ENCODE data around the gene RPRML. TPM values are rescaled to one million over a fixed set of nuclear protein-coding genes. Genes with fewer than 3 reads are reported as not detected.

RPRML gene
- polyA plus RNA-seq, 3 donors: not detected

GRCh38 chr17:46948544-46948943 lies 30.5 kb downstream of the RPRML start:
- DNase-seq (ENCODE audit: low read depth in 3 of 3, low spot score in 2 of 3): no peak

GRCh38 chr17:46947216-46947615 lies 31.8 kb downstream of the RPRML start:
- DNase-seq (ENCODE audit: low read depth in 3 of 3, low spot score in 2 of 3): no peak

- DNase-seq (ENCODE audit: low read depth in 3 of 3, low spot score in 2 of 3): no peak
Observed at GRCh38 chr17:46944931-46945330, 34.1 kb downstream of the RPRML start.

- DNase-seq (ENCODE audit: low read depth in 3 of 3, low spot score in 2 of 3): no peak
Observed at GRCh38 chr17:46943501-46944393, 35.3 kb downstream of the RPRML start.

- no peak for DNase-seq (ENCODE audit: low read depth in 3 of 3, low spot score in 2 of 3)
Observed at GRCh38 chr17:46943218-46943500, 35.9 kb downstream of the RPRML start.

- peak in 1 of 3 donors; percentile 52 for DNase-seq (ENCODE audit: low read depth in 3 of 3, low spot score in 2 of 3)
Observed at GRCh38 chr17:46942441-46943217, 36.4 kb downstream of the RPRML start.

- peak in 2 of 3 donors; percentile 42 to 68 for DNase-seq (ENCODE audit: low read depth in 3 of 3, low spot score in 2 of 3)
Observed at GRCh38 chr17:46940692-46941404, 38.2 kb downstream of the RPRML start.

- DNase-seq (ENCODE audit: low read depth in 3 of 3, low spot score in 2 of 3): no peak
Observed at GRCh38 chr17:46935658-46936266, 43.3 kb downstream of the RPRML start.

- no peak for DNase-seq (ENCODE audit: low read depth in 3 of 3, low spot score in 2 of 3)
Observed at GRCh38 chr17:46931596-46931995, 47.5 kb downstream of the RPRML start.

GRCh38 chr17:46930051-46930450 lies 49.0 kb downstream of the RPRML start:
- DNase-seq (ENCODE audit: low read depth in 3 of 3, low spot score in 2 of 3): no peak

GRCh38 chr17:46929413-46929812 lies 49.6 kb downstream of the RPRML start:
- no peak for DNase-seq (ENCODE audit: low read depth in 3 of 3, low spot score in 2 of 3)

- no peak for DNase-seq (ENCODE audit: low read depth in 3 of 3, low spot score in 2 of 3)
Observed at GRCh38 chr17:46928467-46929261, 50.4 kb downstream of the RPRML start.

Other genes with a start within 250 kb of the RPRML start
- gene WNT3, start 160.6 kb downstream of the RPRML start, polyA plus RNA-seq (ENCODE audit: insufficient read length in 3 of 3): 1 to 10 TPM; 1.4 to 2.1 (median 1.4) TPM
- gene WNT9B, start 127.7 kb downstream of the RPRML start, polyA plus RNA-seq (ENCODE audit: insufficient read length in 3 of 3): 10 to 100 TPM in 1 of 3 donors, 1 to 10 TPM in 2; 9.1 to 15.6 (median 9.4) TPM
- 10 to 100 TPM; 53.1 to 61.2 (median 55.3) TPM for gene GOSR2, start 56.1 kb downstream of the RPRML start, polyA plus RNA-seq (ENCODE audit: insufficient read length in 3 of 3)
- 10 to 100 TPM; 58.9 to 63.1 (median 59.4) TPM for gene CDC27, start 210.0 kb upstream of the RPRML start, polyA plus RNA-seq (ENCODE audit: insufficient read length in 3 of 3)
- gene MYL4, start 230.1 kb upstream of the RPRML start, polyA plus RNA-seq (ENCODE audit: insufficient read length in 3 of 3): 1 to 10 TPM; 3.6 to 6.6 (median 3.9) TPM

Measured in right renal cortex interstitium (tissue), 3 donors.